GM21390 (cell line): Measurements from ENCODE around the gene IL1RL2.

Experiments used
- ATAC-seq: cut with Tn5 transposase; IDR thresholded peaks from one replicate; pipeline ENCODE4 v1.9.1; 2021; ENCODE audit not compliant: unreplicated experiment

Gene IL1RL2

GRCh38 chr2:102238039-102238756, 51.4 kb downstream of the IL1RL2 start:
- no peak for ATAC-seq

- no peak for ATAC-seq
Measured at GRCh38 chr2:102238778-102239177, 52.0 kb downstream of the IL1RL2 start.

- ATAC-seq = no peak
Measured at GRCh38 chr2:102239344-102239743, 52.5 kb downstream of the IL1RL2 start.

GRCh38 chr2:102240640-102241370, 54.0 kb downstream of the IL1RL2 start:
- ATAC-seq = peak; percentile 92

DNA sequence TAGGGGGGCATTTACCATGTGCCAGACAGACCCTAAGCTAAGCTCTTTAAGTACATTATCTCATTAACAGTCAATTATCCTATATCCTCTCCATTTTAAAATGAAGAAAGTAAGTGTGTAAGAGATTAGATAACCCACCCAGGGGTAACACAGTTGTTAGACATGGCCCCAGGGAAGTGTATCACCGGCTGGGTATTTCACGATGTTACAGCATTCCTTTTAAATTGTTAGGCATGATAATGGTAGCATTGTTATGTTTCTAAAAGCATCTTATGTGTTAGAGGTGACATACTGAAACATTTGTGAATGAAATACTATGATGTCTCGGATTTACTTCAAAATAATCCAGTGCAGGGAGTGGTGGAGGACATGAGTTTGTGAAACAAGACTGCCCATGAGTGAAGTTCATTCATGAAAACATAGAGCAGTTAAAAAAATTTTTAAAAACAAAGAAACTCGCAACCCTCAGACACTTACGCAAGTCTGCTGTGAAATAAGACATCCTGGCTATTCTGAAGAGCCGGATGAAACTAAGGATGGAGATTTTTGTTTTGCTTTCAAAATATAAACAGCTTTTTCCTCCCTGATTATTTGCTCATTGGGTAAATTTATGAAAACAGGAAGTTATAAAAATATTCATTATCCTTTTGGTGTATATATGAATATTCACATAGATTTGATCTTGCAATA, 54.9 kb downstream of the IL1RL2 start:
- no peak for ATAC-seq

- ATAC-seq = no peak
Measured at GRCh38 chr2:102245266-102246151, 58.7 kb downstream of the IL1RL2 start.

DNA sequence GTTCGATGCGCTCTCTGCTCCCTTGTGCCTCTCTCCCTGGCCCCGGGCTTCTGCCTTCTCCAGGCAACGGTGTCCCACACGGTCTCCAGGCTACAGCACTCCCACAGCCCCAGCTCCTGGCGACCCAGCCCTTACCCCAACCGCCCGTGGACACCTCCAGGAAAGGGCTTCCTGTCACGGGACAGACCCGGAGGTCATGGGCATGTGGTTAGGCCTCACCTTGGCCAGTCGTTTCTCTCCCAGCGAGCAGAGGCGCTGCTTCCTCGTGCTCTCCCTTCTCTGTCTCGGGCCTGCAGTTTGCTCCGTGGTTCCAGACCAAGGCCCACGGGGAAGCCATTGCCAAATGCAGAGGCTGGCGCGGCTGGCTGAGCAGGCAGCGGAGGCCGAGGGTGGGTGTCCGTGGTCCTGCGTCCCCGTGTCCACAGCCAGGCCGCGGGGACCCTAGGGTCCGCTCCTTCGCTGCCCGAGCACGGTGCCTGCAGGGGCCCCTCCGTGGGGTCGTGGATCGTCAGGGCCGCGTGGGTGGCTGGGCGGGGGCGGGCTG, 63.5 kb downstream of the IL1RL2 start:
- no peak for ATAC-seq

DNA sequence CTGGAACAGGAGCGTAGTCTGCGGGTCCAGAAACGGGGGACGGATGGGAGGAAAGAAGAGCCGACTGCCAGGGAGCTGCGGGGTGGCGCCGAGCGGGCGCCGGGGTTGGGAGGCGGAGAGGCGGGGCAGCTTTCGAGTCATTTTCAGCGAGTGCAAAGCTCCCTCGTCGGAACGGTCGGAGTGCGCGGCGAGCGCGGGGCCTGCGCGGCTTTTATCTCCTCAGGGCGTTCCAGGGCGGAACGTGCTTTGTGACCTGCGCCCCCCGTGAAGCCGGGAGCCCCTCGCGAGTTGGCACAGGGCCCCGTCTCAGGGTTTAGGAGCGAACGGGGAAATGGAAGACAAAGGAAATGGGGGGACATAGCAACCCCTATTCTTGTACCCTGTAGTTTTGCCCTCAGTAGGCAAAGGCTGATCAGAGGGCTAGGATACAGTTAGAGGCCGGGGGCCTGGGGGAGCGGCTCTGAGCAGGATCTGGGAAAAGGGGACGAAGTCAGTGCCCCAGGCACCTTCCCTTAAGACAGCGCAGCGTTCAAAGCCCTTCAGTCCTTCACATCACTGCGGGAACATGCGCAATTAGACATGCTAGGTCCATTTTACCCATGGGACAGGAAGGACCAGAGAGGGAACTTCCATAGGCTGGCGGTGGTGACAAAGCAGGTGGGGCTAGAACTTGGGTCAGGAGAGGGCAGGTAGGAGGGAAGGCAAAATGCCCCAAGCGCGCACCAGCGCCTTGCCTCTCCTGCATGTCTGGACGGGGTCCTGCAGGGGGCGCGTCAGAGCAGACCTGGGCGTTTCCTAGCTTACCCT, 64.4 kb downstream of the IL1RL2 start:
- no peak for ATAC-seq

GRCh38 chr2:102251849-102252203, 65.0 kb downstream of the IL1RL2 start:
- no peak for ATAC-seq

DNA sequence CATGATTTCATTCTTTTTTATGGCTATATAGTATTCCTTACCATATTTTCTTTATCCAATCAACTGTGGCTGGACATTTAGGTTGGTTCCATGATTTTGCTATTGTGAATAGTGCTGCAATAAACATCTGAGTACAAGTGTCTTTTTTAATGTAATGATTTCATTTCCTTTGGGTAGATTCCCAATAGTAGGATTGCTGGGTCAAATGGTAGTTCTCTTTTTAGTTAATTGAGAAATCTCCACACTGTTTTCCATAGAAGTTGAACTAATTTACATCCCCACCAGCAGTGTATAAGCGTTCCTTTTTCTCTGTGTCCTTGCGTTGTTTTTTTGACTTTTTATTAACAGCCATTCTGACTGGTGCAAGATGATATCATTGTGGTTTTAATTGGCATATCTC, 65.4 kb downstream of the IL1RL2 start:
- no peak for ATAC-seq

DNA sequence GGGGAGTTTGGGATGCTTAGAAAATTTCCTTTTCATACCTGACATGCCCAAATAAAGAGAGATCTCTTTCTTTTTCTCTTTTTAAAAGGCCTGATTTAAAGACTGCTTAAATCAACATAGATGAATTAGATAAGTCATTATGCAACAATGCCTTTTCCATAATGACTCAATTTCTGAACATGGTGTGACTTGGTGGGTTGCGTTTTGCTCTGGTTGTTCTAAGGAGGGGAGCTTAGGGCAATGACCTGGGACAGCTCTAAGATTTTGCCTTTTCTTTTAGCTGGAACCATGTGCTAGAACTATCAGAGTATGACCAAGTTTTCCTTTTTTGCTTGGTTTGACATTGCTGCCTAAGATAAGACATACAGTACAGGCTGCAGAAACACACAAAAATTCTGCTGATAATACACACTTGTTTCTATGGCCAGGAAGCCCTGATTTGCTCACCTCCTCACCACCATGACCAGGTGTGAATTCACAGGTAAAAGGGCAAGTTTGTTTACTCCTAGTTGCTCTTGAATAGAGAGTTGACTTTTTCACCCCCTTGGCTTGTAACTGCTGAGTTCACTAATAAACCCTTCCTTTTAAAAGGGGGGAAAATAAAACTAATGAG, 66.4 kb downstream of the IL1RL2 start:
- no peak for ATAC-seq

GRCh38 chr2:102253753-102254150, 66.9 kb downstream of the IL1RL2 start:
- no peak for ATAC-seq

GRCh38 chr2:102256276-102256675, 69.5 kb downstream of the IL1RL2 start:
- ATAC-seq = no peak

DNA sequence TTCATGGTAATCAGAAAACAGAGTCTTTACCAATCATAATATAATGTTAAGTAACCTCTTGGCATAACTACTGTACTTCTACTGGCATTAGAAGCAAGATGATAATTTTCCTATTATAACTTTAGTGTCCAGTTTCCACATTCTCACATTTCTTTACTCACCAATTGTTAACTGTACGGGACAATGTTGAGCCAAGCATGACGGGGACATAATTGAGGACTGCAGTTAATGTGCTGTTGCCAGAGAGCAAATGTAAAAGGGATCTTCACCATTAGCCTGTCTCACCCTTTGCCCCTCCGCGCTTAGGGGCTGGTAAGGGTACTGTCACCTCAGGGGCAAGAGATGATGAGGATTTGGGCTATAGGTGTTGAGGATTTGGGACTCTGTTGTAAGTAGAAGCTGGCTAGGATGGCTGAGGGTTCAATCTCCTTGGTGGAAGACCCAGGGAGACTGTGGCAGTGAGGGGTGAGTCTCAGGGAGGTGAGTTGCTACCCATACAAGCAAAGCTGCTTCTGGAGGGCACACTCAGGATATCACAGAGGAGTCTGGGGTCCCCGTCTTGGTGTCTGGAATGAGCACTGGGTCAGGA, 70.1 kb downstream of the IL1RL2 start:
- no peak for ATAC-seq

GRCh38 chr2:102258025-102258385, 71.2 kb downstream of the IL1RL2 start:
- ATAC-seq = no peak

DNA sequence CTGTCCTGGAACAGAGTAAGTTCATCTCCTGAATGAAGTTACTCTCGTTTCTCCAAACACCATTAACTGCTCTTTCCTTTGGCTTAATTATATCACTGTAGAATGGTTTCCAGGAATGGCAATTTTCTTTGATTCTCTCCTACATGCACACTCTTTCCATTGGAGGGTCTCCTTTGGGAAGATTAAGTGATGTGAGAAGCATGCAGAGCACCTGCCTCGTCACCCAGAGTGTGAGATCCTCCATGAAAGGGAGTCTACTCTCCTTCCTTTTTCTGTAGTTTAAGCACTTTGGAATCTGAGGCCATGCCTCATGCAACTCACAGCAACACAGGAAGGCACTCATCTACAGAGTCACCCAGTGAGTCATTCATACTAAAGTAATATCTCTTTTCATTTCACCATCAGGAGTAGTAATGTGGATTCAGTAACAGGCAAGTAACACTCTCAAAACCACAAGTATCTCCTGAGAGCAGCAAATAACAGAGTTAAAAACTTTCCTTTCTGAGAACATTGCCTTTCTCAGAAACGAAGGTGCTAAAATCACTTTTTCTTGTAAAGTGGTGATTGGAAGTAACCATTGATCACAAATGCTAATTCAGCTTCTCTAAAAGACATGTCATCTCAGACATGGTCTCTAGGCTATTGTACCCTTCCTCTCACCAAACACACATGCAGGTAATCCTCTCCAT, 71.7 kb downstream of the IL1RL2 start:
- no peak for ATAC-seq

DNA sequence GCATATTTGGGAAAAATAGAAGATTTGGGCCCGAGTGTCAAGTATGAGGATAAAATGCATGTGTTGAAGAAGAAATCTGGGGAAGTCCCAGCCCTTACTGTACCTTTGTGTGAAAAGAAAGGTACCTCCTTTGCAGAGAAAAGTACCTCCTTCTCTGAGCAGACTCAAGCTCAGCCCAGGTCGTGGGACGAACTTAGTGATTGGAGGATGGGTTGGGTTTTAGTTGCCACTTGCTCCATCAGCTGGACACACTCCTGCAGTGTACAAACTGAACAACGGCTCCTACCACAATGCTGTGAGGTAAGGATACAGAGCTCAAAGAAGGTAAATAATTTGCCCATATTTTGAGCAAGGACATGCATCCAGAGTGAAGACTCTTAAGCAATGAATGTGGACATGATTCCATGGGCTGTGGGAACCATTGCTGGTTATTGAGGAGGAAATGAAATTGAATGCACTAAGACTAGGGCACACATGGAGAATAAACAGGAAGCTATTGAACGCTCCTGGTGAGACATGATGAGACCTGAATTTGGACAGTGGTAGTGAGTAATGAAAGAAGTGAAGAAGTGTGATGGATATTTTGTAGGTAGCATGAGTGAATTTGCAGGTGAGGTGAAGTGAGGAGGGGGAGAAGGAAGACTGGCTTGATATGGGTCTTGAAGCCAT, 74.8 kb downstream of the IL1RL2 start:
- no peak for ATAC-seq
